HG02623 (cell line): ENCODE results near the gene CARS1.
"Not testable (repeated sequence)": the region's sequence is repeated elsewhere in the genome, so short reads cannot be mapped to it uniquely, and the experiment has no call there.

Experiments
- ATAC-seq: cut with Tn5 transposase; IDR thresholded peaks from one replicate; pipeline ENCODE4 v1.9.1; 2021; ENCODE audit warnings: moderate library complexity; ENCODE audit not compliant: unreplicated experiment

CARS1 gene

GRCh38 chr11:3063876-3064275, 6.7 kb upstream of the CARS1 start:
- ATAC-seq = not testable (repeated sequence)

GRCh38 chr11:3063432-3063831, 6.2 kb upstream of the CARS1 start:
- not testable (repeated sequence) for ATAC-seq

GRCh38 chr11:3060436-3061025, 3.3 kb upstream of the CARS1 start:
- ATAC-seq = no peak

- ATAC-seq = no peak
These were observed 1.8 kb upstream of the CARS1 start for GRCh38 chr11:3058753-3059664.

GRCh38 chr11:3056296-3057068, 741 bp downstream of the CARS1 start:
- ATAC-seq = no peak

- ATAC-seq = no peak
These were observed 1.3 kb downstream of the CARS1 start for GRCh38 chr11:3055891-3056290.

- ATAC-seq = no peak
These were observed 4.7 kb downstream of the CARS1 start for GRCh38 chr11:3052567-3052966.

- no peak for ATAC-seq
These were observed 5.1 kb downstream of the CARS1 start for GRCh38 chr11:3052109-3052479.

- ATAC-seq = no peak
These were observed 5.8 kb downstream of the CARS1 start for GRCh38 chr11:3051196-3052108.

GRCh38 chr11:3050386-3051195, 6.6 kb downstream of the CARS1 start:
- ATAC-seq = no peak

- peak; percentile 87 for ATAC-seq
These were observed 7.6 kb downstream of the CARS1 start for GRCh38 chr11:3049430-3050243.

- no peak for ATAC-seq
These were observed 9.6 kb downstream of the CARS1 start for GRCh38 chr11:3047637-3048036.

GRCh38 chr11:3046641-3047040, 10.6 kb downstream of the CARS1 start:
- no peak for ATAC-seq

GRCh38 chr11:3046190-3046589, 11.0 kb downstream of the CARS1 start:
- no peak for ATAC-seq

- no peak for ATAC-seq
These were observed 12.3 kb downstream of the CARS1 start for GRCh38 chr11:3044915-3045314.

GRCh38 chr11:3044004-3044403, 13.2 kb downstream of the CARS1 start:
- ATAC-seq = no peak

- ATAC-seq = no peak
These were observed 13.8 kb downstream of the CARS1 start for GRCh38 chr11:3043315-3043871.

- no peak for ATAC-seq
These were observed 14.5 kb downstream of the CARS1 start for GRCh38 chr11:3042496-3043314.
